ENCODE data around the gene NFIL3. TPM values are rescaled to one million over a fixed set of nuclear protein-coding genes. Genes with fewer than 3 reads are reported as not detected.

Gene NFIL3
- total RNA-seq, 3 donors from 2014 or later: 47.8 to 64.3 (median 61.2) TPM

GRCh38 chr9:91416096-91416712 is 7.4 kb downstream of the NFIL3 start:
- ATAC-seq: peak; percentile 55 to 58

GRCh38 chr9:91415290-91415689 is 8.3 kb downstream of the NFIL3 start:
- Mint-ChIP-seq H3K4me1 (ENCODE audit: low read depth) (peaks cover 56% of the 10 kb centered on the region), H3K36me3 (ENCODE audit: insufficient read depth) (peaks cover 6% of the 10 kb centered on the region), H3K9me3 (no peaks in the 10 kb centered on the region), H3K4me3 (peak overlapping the region; percentile 35), H3K27me3 (ENCODE audit: low read depth) (peaks cover 15% of the 10 kb centered on the region)
- peak; percentile 87 for ATAC-seq
- DNase-seq: no peak

More at GRCh38 chr9:91416096-91416712, 7.4 kb downstream of the NFIL3 start:
- Mint-ChIP-seq H3K27me3 (ENCODE audit: low read depth) (peaks cover 21% of the 10 kb centered on the region), H3K4me3 (peak overlapping the region; percentile 39), H3K36me3 (ENCODE audit: insufficient read depth) (peaks cover 4% of the 10 kb centered on the region), H3K4me1 (ENCODE audit: low read depth) (peaks cover 55% of the 10 kb centered on the region), H3K9me3 (no peaks in the 10 kb centered on the region)
- no peak for DNase-seq

GRCh38 chr9:91412941-91413340 is 10.7 kb downstream of the NFIL3 start:
- H3K4me1 Mint-ChIP-seq (ENCODE audit: low read depth): peaks cover 36% of the 10 kb centered on the region
- H3K36me3 Mint-ChIP-seq (ENCODE audit: insufficient read depth): peaks cover 16% of the 10 kb centered on the region
- ATAC-seq (no peak), DNase-seq (no peak)
- no peaks in the 10 kb centered on the region for H3K9me3 Mint-ChIP-seq
- H3K4me3 Mint-ChIP-seq: no peak overlapping the region
- H3K27me3 Mint-ChIP-seq (ENCODE audit: low read depth): peaks cover 4% of the 10 kb centered on the region

GRCh38 chr9:91411096-91411771 is 12.4 kb downstream of the NFIL3 start:
- Mint-ChIP-seq H3K27me3 (ENCODE audit: low read depth) (no peaks in the 10 kb centered on the region), H3K4me1 (ENCODE audit: low read depth) (peaks cover 31% of the 10 kb centered on the region), H3K9me3 (no peaks in the 10 kb centered on the region), H3K4me3 (no peak overlapping the region), H3K36me3 (ENCODE audit: insufficient read depth) (peaks cover 25% of the 10 kb centered on the region)
- ATAC-seq (no peak), DNase-seq (no peak)

- peaks cover 25% of the 10 kb centered on the region for H3K36me3 Mint-ChIP-seq (ENCODE audit: insufficient read depth)
- no peak for DNase-seq
- H3K27me3 Mint-ChIP-seq (ENCODE audit: low read depth): no peaks in the 10 kb centered on the region
- ATAC-seq: no peak
- H3K4me1 Mint-ChIP-seq (ENCODE audit: low read depth): peaks cover 20% of the 10 kb centered on the region
- H3K9me3 Mint-ChIP-seq: no peaks in the 10 kb centered on the region
- no peak overlapping the region for H3K4me3 Mint-ChIP-seq
Observed at GRCh38 chr9:91410161-91410560, 13.5 kb downstream of the NFIL3 start.

- ATAC-seq (no peak), DNase-seq (no peak)
- H3K4me1 Mint-ChIP-seq (ENCODE audit: low read depth): peaks cover 11% of the 10 kb centered on the region
- peaks cover 25% of the 10 kb centered on the region for H3K36me3 Mint-ChIP-seq (ENCODE audit: insufficient read depth)
- no peaks in the 10 kb centered on the region for H3K9me3 Mint-ChIP-seq
- no peaks in the 10 kb centered on the region for H3K27me3 Mint-ChIP-seq (ENCODE audit: low read depth)
- no peak overlapping the region for H3K4me3 Mint-ChIP-seq
Observed at GRCh38 chr9:91408475-91408874, 15.2 kb downstream of the NFIL3 start.

GRCh38 chr9:91407580-91408318 is 15.9 kb downstream of the NFIL3 start:
- Mint-ChIP-seq H3K27me3 (ENCODE audit: low read depth) (peaks cover 2% of the 10 kb centered on the region), H3K36me3 (ENCODE audit: insufficient read depth) (peaks cover 25% of the 10 kb centered on the region), H3K9me3 (no peaks in the 10 kb centered on the region), H3K4me1 (ENCODE audit: low read depth) (peaks cover 11% of the 10 kb centered on the region), H3K4me3 (no peak overlapping the region)
- no peak for DNase-seq
- peak in 1 of 2 donors; percentile 14 for ATAC-seq

GRCh38 chr9:91405343-91406077 is 18.1 kb downstream of the NFIL3 start:
- DNase-seq (no peak), ATAC-seq (no peak)
- Mint-ChIP-seq H3K4me3 (no peak overlapping the region), H3K36me3 (ENCODE audit: insufficient read depth) (peaks cover 22% of the 10 kb centered on the region), H3K9me3 (no peaks in the 10 kb centered on the region), H3K4me1 (ENCODE audit: low read depth) (peaks cover 2% of the 10 kb centered on the region), H3K27me3 (ENCODE audit: low read depth) (peaks cover 8% of the 10 kb centered on the region)

GRCh38 chr9:91403665-91404543 is 19.7 kb downstream of the NFIL3 start:
- H3K4me3 Mint-ChIP-seq: no peak overlapping the region

GRCh38 chr9:91398926-91399325 is 24.7 kb downstream of the NFIL3 start:
- Mint-ChIP-seq H3K4me1 (ENCODE audit: low read depth) (peaks cover 14% of the 10 kb centered on the region), H3K9me3 (no peaks in the 10 kb centered on the region), H3K36me3 (ENCODE audit: insufficient read depth) (no peaks in the 10 kb centered on the region), H3K27me3 (ENCODE audit: low read depth) (peaks cover 8% of the 10 kb centered on the region), H3K4me3 (no peak overlapping the region)
- DNase-seq (no peak), ATAC-seq (no peak)

More at GRCh38 chr9:91403665-91404543, 19.7 kb downstream of the NFIL3 start:
- Mint-ChIP-seq H3K4me1 (ENCODE audit: low read depth) (peaks cover 2% of the 10 kb centered on the region), H3K9me3 (no peaks in the 10 kb centered on the region), H3K36me3 (ENCODE audit: insufficient read depth) (peaks cover 10% of the 10 kb centered on the region), H3K27me3 (ENCODE audit: low read depth) (peaks cover 8% of the 10 kb centered on the region)
- DNase-seq (no peak), ATAC-seq (no peak)

- ATAC-seq: peak; percentile 84 to 90
- no peaks in the 10 kb centered on the region for H3K27me3 Mint-ChIP-seq (ENCODE audit: low read depth)
- DNase-seq: no peak
- H3K4me3 Mint-ChIP-seq: no peak overlapping the region
- H3K36me3 Mint-ChIP-seq (ENCODE audit: insufficient read depth): no peaks in the 10 kb centered on the region
- H3K9me3 Mint-ChIP-seq: no peaks in the 10 kb centered on the region
- H3K4me1 Mint-ChIP-seq (ENCODE audit: low read depth): peaks cover 13% of the 10 kb centered on the region
Observed at GRCh38 chr9:91395553-91396471, 27.8 kb downstream of the NFIL3 start.

GRCh38 chr9:91395106-91395552 is 28.5 kb downstream of the NFIL3 start:
- Mint-ChIP-seq H3K36me3 (ENCODE audit: insufficient read depth) (no peaks in the 10 kb centered on the region), H3K4me1 (ENCODE audit: low read depth) (peaks cover 13% of the 10 kb centered on the region), H3K4me3 (no peak overlapping the region), H3K9me3 (no peaks in the 10 kb centered on the region), H3K27me3 (ENCODE audit: low read depth) (no peaks in the 10 kb centered on the region)
- no peak for DNase-seq
- peak; percentile 57 to 66 for ATAC-seq
